HG03432 (cell line): Measurements from ENCODE around the gene HOXB1.
"Not testable (repeated sequence)": the region's sequence is repeated elsewhere in the genome, so short reads cannot be mapped to it uniquely, and the experiment has no call there.

Experiments used
- ATAC-seq: cut with Tn5 transposase; IDR thresholded peaks from one replicate; pipeline ENCODE4 v1.9.1; 2021; ENCODE audit warnings: mild to moderate bottlenecking, moderate library complexity; ENCODE audit not compliant: unreplicated experiment

Gene HOXB1

GRCh38 chr17:48544349-48545021 is 13.7 kb upstream of the HOXB1 start:
- no peak for ATAC-seq

- peak; percentile 23 for ATAC-seq
These were observed 13.1 kb upstream of the HOXB1 start for GRCh38 chr17:48543854-48544348.

- peak; percentile 61 for ATAC-seq
These were observed 12.5 kb upstream of the HOXB1 start for GRCh38 chr17:48543107-48543853.

GRCh38 chr17:48542698-48543106 is 11.9 kb upstream of the HOXB1 start:
- no peak for ATAC-seq

- ATAC-seq = no peak
These were observed 11.4 kb upstream of the HOXB1 start for GRCh38 chr17:48542114-48542656.

DNA sequence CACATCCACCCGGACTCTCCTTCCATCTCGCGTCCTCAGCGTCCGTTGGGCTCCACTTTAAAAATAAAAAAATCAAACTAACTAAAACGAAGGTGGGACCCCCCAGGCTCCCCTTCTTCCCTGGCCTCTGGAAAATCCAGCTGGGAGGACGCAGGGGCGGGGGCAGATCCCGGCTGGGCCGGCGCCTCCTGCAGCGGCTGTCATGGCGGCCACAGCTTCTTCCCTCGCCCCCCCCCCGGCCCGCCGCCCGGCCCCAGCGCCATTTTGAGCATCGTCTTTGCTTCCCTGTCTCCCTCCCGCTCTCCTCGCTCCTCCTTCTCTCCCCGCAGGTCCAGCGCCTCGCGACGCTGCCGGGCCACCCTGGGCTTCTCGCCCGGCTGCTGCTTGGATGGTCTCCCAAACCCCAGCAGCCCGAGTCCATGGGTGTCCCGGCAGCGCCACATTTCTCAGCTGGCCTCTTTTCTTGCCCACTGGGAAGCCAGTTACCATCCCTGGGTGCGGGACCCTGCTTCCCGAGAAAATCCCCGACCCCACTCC is 10.8 kb upstream of the HOXB1 start:
- no peak for ATAC-seq

- no peak for ATAC-seq
These were observed 10.3 kb upstream of the HOXB1 start for GRCh38 chr17:48541036-48541576.

DNA sequence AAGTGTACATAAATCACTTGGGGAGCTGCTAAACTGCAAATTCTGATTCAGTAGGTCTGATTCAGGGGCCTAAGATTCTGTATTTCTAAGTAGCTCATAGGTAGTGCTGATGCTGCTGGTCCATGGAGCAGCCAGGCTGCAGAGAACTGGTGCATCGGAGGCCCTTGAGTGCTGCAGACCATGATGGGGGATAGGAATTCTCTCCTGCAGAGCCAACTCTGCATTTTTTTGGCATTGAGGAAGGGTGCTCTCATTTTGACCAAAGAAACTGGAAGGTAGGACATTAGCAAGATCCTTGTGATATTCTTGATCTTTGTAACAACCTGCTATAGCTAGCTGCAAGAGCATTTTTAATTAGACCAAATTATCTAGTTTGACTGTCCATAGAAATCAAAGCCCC is 9.4 kb upstream of the HOXB1 start:
- ATAC-seq = no peak

DNA sequence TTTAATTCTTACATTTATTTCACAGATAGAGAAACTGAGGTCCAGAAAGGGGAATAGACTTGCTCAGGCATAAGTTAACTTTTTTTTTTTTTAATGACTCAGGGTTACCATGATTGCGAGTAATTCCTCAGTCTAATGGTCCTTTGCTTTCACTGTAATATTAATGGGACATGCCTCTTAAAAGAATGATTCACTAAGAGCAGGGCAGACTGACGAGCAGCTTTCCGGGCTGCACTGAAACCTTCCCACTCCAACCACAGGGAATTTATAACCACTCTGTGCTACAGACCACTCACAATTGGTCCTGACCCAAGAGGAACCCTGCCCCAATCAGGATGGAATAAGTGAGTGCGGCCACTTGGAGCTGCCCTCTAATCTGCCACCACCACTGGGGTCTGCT is 8.4 kb upstream of the HOXB1 start:
- ATAC-seq = no peak

DNA sequence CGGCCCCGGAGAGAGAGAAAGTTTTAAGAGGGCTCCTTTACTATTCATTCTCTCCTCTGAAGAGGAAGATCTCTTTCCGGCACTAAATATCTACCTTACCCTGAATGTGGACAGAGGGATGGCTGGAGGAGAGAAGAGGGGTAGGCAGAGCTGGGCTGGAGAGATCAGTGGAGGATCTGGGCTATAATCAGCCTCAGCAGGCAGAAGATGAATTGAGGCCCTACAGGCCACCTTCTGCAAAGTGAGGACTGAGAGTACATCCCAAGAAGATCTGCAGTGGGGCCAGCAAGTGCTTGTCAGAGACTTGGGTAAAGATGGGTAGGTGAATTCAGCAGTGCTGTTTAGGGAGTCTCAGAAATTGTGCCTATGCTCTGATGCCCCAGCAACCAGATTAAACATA is 6.5 kb upstream of the HOXB1 start:
- no peak for ATAC-seq

DNA sequence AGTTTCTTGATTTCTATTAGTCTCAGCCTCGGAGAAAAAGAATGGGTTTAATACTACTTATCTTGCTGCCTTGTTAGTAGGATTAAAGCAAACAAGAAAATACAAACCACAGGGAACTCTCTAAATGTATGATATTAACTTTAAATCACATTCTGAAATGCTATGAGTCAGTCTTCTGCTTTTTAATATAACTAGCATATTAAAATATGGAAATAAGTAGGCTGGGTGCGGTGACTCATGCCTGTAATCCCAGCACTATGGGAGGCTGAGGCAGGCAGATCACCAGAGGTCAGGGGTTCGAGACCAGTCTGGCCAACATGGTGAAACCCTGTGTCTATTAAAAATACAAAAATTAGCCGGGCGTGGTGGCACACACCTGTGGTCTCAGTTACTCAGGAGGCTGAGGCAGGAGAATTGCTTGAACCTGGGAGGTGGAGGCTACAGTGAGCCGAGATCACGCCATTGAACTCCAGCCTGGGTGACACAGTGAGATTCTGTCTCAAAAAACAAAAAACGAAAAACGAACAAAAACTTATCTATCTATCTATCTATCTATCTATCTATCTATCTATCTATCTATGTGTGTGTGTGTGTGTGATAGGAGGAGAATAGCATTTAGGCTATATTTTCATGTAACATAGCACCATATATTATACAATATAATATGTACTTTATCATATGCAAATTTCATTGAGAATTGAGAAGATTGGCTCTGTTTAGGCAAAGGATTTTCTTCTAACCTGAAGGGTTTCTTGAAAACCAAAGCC is 5.2 kb upstream of the HOXB1 start:
- ATAC-seq = not testable (repeated sequence)

DNA sequence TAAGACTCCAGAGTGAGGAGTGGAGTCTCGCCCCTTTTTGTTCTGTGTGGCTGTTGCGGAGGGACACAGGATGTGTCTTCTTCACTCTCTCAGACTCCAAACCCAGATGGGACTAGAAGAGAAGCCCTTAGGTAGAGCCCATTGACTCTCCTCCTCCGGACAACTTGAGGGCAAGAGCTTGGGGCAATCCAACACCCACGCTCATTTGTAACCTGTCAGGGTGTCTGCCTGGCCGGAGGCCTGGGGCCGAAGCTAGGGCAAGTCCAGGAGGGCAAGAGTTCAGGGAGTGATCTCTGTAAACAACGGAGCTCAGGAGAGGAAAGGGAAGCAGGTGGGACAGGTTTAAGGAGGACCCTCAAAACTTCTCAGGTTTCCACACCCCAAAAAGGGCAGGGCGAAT is 1.4 kb upstream of the HOXB1 start:
- no peak for ATAC-seq

DNA sequence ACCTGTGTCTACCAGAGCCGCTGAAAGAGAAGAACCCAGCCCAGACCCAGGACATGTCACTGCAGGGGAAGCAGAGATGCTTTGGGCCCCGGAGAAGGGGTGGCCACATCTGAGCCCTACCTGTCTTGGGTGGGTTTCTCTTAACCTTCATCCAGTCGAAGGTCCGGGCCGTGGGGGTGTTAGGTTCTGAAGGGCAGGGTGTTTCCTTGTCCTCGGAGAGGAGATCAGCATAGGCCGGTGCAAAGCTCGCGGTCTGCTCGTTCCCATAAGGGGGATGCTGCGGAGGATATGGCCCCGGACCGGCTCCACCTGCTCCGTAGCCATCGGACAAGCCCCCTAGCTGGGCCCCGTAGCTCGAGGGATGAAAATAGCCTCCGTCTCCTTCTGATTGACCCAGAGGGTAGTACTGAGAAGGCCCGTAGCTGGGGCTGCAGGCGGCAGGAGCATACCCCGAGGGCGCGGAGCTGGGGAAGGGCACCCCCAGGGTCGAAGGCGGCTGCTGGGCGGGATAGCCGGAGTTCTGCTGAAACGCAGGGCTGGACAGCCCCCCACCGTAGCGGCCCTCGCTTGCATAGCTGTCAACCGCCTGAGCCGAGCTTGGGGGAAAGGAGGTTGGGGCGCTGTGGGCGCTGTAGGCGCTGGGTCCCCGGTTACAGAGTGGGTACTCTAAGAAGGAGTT is 464 bp downstream of the HOXB1 start:
- no peak for ATAC-seq

DNA sequence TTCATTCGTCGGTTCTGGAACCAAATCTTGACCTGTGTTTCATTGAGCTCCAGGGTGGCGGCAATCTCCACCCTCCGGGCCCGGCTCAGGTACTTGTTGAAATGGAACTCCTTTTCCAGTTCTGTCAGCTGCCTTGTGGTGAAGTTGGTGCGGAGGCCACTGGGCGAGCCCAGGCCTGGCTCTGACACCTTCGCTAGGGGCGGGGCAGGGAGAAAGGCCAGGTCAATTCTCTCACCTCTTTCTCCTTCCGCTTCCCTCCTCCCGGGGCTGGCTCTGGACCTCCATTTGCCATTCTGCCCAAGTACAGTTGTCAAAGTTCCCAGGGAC is 1.2 kb downstream of the HOXB1 start:
- ATAC-seq = no peak

DNA sequence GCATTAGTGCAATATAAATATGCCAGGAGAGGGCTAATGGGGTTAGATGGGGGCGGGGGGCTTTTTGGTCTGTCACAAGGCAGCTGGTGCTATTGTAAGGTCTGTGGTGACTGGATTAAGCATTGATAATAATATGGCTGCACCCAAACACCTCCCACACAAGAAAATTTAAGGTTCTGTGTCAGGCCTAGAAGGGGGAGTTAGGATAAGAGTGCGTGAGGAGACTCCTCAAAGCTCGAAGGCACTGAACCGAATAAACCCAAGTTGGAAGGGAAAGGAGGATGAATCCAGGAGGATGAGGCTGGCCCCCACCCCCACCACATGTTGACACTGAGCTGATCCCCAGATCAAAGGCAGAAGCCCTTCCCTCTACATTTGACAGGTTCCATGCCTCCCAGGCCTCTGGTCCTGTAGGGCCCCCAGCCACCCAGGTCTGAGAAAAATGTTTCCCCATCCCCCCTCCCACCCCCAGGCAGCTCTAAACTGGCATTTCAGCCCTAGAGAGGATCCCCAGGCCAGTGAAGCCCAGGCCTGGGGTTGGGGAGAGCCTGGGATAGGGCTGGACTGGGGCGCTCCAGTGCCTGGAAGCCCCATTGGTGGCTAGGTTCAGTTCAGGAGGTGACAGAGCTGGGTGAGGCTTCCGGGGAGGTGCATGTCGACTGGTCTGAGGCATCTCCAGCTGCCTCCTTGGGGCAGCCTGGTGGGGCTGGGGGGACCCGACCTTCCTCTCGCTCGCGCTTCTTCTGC is 1.7 kb downstream of the HOXB1 start:
- no peak for ATAC-seq

- ATAC-seq = no peak
These were observed 2.5 kb downstream of the HOXB1 start for GRCh38 chr17:48528153-48528935.

GRCh38 chr17:48527547-48527932 is 3.3 kb downstream of the HOXB1 start:
- no peak for ATAC-seq

- no peak for ATAC-seq
These were observed 3.9 kb downstream of the HOXB1 start for GRCh38 chr17:48526608-48527546.
